Mesenteric fat pad (tissue), 1 donor: ENCODE results near the gene ZNF546. TPM values are rescaled to one million over a fixed set of nuclear protein-coding genes. Genes with fewer than 3 reads are reported as not detected.
"Not testable (repeated sequence)": the region's sequence is repeated elsewhere in the genome, so short reads cannot be mapped to it uniquely, and the experiment has no call there.

Experiments
- DNase-seq: peaks from one replicate; pipeline ENCODE4 v3.0.0-alpha.2; 2020; ENCODE audit warnings: low spot score
- long read RNA-seq: library from polyadenylated mRNA; unstranded; transcript quantifications from one replicate; pipeline ENCODE4 v2.0.0, GENCODE V29; 2020
- total RNA-seq: library from RNA; stranded (reverse); fragmentation: NEBNext Ultra II Directional; extraction: Animal tissue kit (Norgen Biotek cat#: 25700); gene quantifications from one replicate; pipeline ENCODE4 v1.2.1, GENCODE V29; 2021
- donor health status: DM: yes; HTN: yes; CAD: no.

The ZNF546 gene
- total RNA-seq, result 3.9 TPM
- long read RNA-seq, partial matches to known transcripts, result 0 of 2 reads
- long read RNA-seq, other reads (novel, unspliced or antisense), result 2 of 2 reads

DNA sequence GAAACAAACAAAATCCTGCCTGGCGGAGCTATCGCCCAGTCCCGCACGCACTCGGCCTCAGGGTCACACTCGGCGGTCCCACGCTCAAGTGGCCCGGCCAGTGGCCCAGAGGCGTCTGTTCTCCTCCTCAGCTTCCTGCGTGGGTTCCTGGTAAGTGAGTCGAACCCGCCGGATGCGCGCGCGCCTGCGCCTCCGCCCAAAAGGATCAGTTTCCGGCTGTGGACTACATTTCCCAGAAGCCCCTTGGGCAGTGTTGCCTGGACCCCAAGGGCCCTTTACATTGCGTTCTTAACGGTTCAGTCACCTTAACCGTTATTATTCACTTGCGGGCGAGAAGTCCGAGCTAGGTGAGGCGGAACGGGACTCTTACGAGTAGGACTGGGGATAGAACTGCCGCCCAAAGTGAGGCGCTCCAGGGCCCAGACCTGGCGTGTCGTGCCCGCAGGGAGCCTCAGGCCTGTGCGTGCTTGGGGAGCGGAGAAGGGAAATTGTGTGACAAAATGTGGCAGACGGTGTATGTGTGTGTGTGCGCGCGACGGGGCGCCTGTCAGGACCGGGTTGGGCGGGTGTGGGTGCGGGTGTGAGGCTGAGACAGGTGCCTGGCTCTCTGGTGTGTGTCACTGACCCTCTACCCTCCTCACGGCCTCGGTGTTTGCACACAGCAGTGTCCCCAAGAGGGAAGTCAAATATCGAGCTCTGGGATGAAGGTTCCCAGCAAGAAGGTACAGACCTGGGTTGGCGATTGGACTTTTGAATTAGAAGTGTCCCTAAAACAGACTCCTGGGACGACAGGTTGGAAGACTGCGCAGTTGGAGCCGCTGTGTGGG lies at the start of gene ZNF546:
Gene ZNF546 (plus strand): TSS at position 250 of the 827 bp plus-strand sequence. CDS start 1,267 bp downstream, outside the sequence.
- peak; percentile 98 for DNase-seq

DNA sequence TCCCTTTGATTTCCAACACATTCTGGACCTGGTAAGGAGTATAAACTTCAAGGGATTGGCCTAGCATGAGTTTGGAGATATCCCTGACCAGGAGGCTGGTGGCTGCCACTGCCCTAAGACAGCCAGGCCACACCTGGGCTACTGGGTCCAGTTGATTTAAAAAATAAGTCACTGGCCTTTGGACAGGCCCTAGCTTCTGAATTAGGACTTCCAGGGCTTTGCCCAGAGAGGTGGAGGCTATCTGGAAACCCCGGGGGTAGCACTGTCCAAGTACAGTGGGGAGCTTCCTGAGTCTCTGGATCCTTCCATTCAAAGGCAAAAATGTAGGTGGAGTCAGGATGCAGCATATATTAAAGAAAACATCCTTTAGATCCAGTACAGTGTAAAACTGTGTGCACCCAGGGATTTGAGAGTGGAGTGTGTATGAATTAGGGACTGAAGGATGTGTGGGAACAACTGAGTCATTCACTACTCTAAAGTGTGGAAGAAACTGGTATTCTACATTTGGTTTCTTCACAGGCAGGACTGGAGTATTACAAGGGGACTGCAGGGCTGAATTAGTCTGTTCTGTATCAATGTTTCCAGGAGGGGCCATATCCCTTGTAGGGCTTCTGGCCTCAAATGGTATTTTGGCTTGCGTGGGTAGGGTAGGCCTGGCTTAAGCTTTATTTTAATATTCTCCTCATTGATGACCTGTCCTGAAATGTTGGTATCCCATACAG lies 47.7 kb upstream of the ZNF546 start:
- DNase-seq, result no peak

DNA sequence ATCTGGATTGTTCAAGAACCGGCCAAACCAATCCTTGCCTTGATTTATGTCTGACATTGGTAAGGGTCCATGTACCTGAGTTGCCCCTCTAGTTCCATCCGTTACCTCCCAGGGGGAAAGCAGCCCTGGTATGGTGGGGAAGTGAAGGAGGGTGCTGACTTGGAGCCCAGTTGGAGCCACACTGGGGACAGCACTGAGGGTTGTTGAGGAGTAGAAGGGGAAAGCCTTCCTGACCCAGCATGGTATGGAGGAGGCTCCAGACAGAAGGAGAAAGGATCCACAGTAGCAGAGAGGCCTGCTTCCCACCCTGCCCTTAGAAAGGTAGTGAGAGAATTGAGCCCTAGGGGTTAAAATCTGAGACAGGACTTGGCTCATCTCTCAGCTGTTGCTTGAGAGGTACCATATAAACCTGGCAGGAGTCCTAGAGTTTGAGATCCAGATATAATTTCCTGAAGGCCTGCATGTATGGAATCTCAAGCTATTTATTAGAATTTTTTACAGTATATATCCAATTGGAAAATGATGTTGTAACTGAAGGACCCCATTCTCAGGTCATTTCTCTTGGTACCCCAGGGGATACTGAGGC lies 45.7 kb upstream of the ZNF546 start:
- no peak for DNase-seq

DNA sequence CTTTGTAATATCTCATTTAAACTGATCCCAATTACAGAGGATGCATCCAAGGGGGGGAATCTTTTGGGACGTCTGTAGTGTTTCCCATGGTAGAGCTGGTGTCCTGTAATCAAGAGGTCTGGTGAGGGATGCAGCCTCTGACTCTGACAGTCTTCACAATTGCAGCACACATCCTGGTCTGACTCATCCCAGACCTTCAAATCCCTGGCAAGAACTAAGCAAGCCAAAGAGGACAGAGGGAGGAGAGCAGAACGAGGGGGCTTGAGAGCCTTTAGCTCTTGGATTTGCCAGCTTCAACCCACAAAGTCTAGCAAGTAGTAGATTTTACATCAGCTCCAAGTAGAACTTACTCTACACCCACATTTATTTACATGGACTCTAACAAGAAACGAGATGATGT lies 45.2 kb upstream of the ZNF546 start:
- DNase-seq, result no peak

DNA sequence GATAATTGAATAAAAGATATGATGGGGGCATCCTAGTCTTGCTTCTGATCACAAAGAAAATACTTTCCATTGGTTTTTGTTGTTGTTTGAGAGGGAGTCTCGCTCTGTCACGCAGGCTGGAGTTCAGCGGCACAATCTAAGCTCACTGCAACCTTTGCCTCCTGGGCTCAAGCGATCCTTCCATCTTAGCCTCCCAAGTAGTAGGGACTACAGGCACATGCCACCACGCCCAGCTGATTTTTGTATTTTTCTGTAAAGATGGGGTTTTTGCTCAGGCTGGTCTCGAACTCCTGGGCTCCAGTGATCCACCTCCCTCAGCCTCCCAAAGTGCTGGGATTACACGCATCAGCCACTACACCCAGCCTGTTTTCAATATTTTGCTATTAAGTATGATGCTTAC lies 42.9 kb upstream of the ZNF546 start:
- peak; percentile 9 for DNase-seq

DNA sequence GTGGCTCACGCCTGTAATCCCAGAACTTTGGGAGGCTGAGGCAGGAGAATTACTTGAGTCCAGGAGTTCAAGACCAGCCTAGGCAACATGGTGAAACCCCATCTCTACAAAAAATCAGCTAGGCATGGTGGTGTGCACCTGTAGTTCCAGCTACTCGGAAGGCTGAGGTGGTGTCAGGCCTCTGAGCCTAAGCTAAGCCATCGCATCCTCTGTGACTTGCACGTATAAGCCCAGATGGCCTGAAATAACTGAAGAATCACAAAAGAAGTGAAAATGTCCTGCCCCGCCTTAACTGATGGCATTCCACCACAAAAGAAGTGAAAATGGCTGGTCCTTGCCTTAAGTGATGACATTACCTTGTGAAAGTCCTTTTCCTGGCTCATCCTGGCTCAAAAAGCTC lies 39.0 kb upstream of the ZNF546 start:
- DNase-seq, result peak; percentile 30

DNA sequence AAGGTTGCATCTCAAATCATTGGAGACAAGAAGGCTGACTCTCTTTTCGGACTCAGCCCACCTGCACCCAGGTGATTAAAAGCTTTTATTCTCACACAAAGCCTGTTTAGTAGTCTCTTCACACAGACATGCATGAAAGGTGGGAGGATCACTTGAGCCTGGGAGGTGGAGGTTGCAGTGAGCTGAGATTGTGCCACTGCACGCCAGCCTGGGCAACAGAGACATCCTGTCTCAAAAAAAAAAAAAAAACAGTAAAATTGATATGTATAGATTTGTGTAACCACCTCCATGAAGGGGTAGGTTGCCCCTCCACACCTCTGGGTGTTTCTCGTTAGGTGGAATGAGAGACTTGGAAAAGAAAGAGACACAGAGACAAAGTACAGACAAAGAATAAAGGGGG lies 37.9 kb upstream of the ZNF546 start:
- DNase-seq, result not testable (repeated sequence)

DNA sequence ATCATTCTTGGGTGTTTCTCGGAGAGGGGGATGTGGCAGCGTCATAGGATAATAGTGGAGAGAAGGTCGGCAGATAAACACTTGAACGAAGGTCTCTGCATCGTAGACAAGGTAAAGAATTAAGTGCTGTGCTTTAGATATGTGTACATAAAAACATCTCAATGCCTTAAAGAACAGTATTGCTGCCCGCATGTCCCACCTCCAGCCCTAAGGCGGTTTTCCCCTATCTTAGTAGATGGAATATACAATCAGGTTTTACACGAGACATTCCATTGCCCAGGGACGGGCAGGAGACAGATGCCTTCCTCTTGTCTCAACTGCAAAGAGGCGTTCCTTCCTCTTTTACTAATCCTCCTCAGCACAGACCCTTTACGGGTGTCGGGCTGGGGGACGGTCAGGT lies 37.5 kb upstream of the ZNF546 start:
- DNase-seq, result peak; percentile 33

DNA sequence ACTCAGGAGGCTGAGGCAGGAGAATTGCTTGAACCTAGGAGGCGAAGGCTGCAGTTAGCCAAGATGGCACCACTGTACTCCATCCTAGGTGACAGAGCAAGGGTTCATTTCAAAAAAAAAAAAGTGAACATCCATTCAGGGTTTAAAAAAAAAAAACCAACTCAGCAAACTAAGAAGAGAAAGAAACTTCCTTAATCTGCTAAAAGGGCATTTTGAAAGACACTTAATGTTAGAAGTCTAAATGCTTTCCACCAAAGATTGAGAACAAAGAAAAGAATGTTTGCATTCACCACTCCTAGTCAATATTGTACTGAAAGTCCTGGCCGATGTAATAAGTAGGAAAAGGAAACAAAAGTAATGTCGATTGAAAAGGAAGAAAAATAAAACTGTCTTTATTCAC lies 33.0 kb upstream of the ZNF546 start:
- DNase-seq, result no peak

DNA sequence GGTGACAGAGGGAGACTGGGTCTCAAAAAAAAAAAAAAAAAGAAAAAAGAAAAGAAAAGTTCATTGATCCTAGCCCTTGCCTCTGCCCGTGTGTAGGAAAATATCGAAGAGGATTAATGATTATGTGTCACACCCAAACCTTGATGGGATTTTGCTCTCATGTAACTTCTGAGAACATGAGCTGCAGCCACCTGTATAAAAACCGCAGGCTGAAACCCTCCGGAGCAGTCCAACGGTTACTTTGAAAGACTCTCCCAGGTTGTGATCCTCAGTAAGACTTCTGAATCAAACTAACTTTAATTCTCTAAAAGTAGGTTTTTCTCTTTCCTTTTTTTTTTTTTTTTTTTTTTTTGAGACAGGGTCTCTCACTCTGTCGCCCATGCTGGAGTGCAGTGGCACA lies 30.2 kb upstream of the ZNF546 start:
- DNase-seq, result no peak

DNA sequence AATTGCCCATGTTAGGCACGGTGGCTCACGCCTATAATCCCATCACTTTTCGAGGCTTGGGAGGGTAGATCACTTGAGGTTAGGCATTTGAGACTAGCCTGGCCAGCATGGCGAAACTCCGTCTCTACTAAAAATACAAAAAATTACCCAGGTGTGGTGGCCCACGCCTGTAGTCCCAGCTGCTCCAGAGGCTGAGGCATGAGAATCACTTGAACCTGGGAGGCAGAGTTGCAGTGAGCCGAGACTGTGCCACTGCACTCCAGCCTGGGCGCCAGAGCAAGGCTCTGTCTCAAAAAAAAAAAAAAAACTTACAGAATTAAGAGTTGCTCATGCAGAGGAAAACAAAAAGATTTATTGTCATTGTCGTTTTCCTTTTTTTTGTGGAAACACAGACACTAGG lies 29.3 kb upstream of the ZNF546 start:
- peak; percentile 28 for DNase-seq

DNA sequence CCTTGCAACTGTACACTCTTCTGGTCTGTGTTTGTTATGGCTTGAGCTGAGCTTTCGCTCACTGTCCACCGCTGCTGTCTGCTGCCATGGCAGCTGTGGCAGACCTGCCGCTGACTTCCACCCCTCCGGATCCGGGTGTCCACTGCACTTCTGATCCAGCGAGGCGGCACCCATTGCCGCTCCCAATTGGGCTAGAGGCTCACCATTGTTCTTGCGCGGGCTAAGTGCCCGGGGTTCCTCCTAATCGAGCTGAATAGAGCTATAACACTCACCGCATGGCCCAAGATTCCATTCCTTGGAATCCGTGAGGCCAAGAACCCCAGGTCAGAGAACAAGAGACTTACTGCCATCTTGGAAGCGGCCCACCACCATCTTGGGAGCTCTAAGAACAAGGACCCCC lies 28.1 kb upstream of the ZNF546 start:
- DNase-seq, result peak; percentile 73

DNA sequence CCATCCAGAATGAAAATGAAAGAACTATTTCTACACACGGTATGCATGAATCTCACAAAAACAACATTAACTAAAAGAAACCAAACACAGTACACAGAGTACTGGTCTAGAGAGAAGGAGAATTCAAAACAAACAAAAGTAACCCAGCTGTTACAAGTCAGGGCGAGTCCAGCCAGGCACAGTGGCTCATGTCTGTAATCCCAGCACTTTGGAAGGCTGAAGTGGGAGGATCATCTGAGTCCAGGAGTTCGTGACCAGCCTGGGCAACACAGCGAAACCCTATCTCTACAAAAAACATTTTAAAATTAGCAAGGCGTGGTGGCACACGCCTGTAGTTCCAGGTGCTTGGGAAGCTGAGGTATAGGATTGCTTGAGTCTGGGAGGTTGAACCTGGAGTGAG lies 27.6 kb upstream of the ZNF546 start:
- DNase-seq, result no peak

DNA sequence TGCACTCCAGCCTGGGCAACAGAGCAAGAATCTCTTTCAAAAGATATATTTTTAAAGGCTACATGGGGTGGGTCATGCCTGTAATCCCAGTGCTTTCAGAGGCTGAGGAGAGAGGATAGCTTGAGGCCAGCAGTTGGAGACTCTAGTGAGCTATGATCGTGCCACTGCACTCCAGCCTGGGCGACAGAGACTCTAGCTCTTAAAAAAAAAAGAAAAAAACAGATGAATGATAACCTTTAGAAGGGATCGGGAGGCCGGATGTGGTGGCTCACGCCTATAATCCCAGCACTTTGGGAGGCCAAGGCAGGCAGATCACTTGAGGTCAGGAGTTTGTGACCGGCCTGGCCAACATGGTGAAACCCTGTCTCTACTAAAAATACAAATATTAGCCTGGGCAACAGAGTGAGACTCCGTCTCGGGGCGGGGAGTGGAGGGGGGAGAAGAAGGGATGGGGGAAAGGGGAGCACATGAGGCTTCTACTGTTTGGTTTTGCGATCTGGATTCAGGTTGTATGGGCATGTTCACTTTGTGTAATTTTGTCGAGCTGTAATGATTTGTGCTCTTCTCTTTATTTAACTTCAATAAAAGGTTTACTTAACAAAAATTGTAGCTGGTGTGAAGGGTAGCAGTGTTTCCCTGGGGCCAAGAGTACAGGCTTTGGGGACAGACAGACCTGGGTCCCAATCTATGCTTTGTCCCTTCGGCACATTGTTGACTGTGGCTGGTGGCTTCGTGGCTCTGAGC lies 27.0 kb upstream of the ZNF546 start:
- DNase-seq, result peak; percentile 55

DNA sequence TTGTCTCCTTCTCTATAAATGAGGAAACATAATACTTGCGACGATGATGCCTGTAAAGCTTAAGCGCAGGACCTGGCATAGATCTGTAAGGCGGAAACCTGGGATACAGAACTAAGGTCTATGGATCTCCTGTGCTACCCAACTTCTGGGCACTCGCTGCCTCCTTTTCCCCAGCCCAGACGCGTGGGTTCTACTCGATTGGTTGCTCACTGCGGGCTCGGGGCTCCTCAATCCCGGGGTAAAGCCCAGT lies 26.5 kb upstream of the ZNF546 start:
- no peak for DNase-seq

DNA sequence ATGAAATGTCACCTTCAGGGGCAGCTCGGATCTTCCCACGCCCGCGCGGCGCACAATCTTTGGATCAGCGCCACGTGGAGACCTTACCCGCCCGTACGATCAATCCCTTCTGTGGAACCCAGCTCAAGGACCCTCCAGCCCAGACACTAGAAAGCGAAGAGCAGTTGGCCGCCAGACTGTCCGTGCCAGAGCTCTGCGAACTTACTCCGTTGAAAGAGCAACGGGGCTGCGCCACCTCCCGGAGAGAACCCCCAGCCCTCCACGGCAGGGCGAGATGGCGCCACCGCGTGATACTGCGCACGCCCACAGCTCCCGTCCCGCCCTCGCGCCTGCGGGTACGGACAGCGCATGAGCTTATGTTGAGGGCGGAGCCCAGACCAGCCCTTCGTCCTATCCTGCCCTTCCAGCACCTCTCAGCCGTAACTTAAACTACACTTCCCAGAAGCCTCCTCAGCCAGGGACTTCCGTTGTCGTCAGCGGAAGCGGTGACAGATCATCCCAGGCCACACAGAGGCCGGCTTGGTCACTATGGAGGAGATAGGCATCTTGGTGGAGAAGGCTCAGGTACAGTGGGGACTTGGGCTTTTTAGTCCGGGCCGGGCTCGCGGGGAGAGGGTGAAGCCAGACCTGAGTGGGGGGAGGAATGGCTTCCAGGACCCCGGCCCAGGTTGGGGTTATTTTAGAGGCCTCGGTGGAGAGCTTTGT lies 26.0 kb upstream of the ZNF546 start, which contains the start of gene PSMC4:
Gene PSMC4 (plus strand): TSS at position 491 of the 705 bp plus-strand sequence. CDS start 38 bp downstream, at position 529.
- DNase-seq, result peak; percentile 99

DNA sequence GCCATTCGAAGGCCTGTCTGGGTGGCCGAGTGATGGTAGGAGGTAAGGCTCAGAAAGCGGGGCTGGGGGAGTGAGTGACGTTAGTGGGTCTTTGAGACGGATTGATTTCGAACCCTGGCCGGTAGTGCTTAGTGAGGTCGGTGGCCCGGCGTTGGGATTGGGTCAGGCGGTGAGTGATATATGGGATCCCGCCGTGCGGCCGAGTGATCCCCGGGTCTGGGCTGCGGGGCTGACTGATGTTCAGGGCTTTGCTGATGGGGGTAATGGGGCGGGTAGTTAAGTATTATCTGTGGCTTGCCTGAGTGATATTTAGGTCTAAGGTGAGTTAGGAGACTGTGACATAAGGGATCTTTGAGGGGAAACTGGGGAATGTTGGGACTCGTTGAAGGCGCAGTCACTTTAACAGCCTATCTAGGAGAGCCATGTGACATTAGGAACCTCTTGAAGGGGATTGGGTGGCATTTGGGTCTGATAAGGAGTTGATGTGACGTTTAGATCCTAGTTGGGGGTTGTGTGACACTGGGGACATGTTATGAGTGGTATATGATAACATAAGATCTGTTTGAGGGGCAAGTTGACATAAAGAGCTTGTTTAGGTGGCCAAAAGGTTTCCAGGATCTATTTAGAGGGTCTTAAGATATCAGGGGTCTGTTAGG lies 25.4 kb upstream of the ZNF546 start:
- no peak for DNase-seq

DNA sequence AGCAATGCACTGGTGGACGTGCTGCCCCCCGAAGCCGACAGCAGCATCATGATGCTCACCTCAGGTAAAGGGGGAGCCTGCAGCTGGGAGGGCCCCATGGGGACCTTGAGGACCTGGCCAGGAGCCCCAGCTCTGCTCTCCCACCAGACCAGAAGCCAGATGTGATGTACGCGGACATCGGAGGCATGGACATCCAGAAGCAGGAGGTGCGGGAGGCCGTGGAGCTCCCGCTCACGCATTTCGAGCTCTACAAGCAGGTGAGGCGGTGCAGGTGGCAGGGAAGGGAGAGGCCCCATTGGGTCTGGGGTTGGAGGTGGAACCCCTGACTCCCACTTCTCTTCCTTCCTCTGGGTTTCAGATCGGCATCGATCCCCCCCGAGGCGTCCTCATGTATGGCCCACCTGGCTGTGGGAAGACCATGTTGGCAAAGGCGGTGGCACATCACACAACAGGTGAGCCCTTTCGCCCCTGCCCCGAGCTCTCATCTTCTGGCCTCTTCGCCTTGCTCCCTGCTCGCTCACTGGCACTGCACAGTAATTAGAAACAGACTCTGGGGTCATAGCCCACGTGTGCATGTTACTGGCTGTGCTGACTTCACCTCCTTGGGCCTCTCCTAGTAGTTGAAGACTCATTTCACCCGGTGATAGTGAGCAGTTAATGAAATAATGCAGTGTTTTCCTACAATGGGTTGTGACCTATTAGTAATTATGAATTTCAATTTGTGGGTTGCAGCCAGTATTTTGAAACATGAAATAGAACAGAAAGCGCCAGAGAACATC lies 22.3 kb upstream of the ZNF546 start:
- no peak for DNase-seq

DNA sequence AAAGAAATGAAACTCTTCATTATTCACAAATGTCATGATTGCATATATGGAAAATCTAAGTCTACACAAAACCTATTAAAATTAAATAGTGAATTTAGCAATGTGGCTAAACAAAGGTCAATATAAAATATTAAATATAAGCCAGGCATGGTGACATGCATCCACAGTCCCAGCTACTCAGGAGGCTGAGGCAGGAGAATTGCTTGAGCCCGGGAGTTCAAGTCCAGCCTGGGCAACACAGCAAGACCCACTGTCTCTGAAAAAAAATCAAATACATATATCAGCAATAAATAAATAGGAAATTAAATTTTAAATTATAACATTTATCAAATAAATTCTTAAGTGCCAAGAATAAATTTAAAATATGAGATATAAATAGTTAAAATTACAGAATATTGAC lies 14.0 kb upstream of the ZNF546 start:
- peak; percentile 20 for DNase-seq
